Mesenteric fat pad (tissue), 1 donor: ENCODE measurements around the gene ADGRG3. TPM values are rescaled to one million over a fixed set of nuclear protein-coding genes. Genes with fewer than 3 reads are reported as not detected.
"Not testable (repeated sequence)": the region's sequence is repeated elsewhere in the genome, so short reads cannot be mapped to it uniquely, and the experiment has no call there.

Experiments used
- DNase-seq: peaks from one replicate; pipeline ENCODE4 v3.0.0-alpha.2; 2020; ENCODE audit warnings: low spot score
- total RNA-seq: library from RNA; stranded (reverse); fragmentation: NEBNext Ultra II Directional; extraction: Animal tissue kit (Norgen Biotek cat#: 25700); gene quantifications from one replicate; pipeline ENCODE4 v1.2.1, GENCODE V29; 2021
- donor health status: DM: yes; HTN: yes; CAD: no.

ADGRG3 gene
- total RNA-seq, 1 donor from 2014 or later = 13.3 TPM

DNA sequence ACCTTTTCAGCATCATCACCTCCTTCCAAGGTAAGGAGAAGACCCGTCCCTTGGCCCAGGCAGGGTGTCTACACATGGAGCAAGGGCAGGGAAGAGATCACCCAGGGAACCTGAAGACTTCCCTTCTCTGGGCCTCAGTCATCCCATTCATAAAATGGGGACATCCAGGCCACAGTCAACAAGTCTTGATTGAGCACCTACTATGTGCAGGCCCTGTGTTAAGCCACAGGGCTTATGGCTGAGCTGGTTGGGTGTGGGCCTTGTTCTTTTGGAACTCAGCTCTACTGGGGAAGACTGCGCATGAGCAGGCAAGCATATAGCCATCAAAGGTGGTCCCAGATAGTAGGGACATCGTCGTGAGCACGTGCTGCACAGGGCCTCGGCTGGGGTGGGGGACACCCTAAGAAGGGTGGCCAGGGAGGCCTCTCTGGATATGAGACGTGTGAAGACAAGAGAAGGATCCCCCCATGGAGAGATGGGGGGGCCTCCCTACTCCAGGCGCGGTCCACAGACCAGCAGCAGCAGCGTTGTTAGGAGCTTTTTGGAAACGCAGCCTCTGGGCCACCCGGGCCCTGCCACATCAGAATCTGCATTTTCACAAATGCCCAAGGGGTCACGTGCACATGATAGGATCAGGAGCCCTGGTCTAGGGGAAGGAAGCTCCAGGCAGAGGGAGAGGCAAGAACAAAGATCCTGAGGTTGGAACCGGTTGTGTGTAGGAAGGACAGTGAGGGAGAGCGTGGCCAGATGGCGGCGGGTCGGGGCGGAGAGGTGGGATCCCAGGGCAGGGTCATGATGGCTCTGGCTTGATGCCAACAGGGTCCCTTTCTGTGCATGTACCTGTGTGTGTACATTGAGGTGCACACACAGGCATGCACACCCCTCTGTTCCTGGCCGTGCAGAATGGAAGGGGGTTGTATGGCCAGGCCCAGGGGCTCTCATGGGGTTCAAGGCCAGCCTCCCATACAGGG lies 5.9 kb upstream of the ADGRG3 start:
- DNase-seq = no peak

DNA sequence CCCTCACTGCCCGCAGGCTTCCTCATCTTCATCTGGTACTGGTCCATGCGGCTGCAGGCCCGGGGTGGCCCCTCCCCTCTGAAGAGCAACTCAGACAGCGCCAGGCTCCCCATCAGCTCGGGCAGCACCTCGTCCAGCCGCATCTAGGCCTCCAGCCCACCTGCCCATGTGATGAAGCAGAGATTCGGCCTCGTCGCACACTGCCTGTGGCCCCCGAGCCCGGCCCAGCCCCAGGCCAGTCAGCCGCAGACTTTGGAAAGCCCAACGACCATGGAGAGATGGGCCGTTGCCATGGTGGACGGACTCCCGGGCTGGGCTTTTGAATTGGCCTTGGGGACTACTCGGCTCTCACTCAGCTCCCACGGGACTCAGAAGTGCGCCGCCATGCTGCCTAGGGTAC lies 4.7 kb upstream of the ADGRG3 start:
- no peak for DNase-seq

DNA sequence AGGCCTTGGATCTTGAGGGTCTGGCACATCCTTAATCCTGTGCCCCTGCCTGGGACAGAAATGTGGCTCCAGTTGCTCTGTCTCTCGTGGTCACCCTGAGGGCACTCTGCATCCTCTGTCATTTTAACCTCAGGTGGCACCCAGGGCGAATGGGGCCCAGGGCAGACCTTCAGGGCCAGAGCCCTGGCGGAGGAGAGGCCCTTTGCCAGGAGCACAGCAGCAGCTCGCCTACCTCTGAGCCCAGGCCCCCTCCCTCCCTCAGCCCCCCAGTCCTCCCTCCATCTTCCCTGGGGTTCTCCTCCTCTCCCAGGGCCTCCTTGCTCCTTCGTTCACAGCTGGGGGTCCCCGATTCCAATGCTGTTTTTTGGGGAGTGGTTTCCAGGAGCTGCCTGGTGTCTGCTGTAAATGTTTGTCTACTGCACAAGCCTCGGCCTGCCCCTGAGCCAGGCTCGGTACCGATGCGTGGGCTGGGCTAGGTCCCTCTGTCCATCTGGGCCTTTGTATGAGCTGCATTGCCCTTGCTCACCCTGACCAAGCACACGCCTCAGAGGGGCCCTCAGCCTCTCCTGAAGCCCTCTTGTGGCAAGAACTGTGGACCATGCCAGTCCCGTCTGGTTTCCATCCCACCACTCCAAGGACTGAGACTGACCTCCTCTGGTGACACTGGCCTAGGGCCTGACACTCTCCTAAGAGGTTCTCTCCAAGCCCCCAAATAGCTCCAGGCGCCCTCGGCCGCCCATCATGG lies 4.0 kb upstream of the ADGRG3 start:
- no peak for DNase-seq

DNA sequence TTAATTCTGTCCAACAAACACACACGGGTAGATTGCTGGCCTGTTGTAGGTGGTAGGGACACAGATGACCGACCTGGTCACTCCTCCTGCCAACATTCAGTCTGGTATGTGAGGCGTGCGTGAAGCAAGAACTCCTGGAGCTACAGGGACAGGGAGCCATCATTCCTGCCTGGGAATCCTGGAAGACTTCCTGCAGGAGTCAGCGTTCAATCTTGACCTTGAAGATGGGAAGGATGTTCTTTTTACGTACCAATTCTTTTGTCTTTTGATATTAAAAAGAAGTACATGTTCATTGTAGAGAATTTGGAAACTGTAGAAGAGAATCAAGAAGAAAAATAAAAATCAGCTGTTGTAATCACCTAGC lies 3.5 kb upstream of the ADGRG3 start:
- DNase-seq = no peak

DNA sequence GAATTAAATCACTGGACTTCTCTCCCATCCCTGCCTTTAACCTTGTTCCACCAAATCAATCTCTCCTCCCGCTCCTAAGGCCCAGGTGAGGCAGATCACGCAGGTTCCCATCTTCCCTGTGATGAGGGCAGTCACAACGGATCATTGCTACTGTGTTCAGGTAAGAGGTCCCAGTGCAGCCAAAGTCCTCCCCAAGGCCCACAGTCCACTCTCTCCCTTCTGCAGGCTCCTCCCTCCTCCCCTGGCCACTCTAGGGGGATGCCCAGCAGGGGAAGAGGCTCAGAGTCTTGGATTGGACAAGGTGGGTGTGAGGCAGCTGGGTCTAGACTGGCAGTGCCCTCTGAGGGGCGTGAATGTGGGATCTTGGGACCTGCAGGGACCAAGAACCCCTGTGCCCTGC lies 2.6 kb upstream of the ADGRG3 start:
- DNase-seq = no peak

DNA sequence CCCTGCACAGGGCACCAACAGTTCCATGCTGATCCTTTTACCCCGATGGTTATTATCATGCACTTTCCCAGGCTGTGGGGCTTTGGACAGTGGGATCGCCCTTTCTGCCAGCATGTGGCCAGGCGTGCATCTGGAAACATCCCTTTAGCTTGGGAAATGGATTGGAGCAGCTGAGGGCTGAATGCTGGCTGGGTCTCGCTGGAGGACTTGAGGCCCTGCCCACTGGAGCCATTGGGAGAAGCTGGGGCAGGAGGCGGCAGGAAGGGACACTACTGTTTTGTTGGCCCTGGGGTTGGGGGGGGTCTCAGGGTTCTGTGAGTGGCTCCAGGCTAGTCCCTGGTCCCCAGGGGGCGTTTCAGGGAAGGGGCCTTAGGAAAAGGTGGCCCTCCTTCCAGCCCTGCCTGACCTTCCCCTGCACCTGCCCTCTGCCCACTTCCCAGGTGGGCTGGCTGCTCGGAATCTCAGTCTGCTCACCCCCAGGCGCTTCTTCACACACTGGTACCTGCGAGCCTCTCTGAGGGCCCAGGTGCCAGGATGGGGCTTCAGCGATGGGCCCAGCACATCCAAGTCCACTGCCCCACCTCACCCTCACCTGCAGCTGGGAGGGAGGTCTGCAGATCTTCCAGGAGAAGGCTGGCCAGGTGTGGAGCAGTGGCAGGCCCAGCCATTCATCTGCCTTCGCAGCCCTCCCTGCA lies 1.6 kb upstream of the ADGRG3 start:
- DNase-seq = no peak

DNA sequence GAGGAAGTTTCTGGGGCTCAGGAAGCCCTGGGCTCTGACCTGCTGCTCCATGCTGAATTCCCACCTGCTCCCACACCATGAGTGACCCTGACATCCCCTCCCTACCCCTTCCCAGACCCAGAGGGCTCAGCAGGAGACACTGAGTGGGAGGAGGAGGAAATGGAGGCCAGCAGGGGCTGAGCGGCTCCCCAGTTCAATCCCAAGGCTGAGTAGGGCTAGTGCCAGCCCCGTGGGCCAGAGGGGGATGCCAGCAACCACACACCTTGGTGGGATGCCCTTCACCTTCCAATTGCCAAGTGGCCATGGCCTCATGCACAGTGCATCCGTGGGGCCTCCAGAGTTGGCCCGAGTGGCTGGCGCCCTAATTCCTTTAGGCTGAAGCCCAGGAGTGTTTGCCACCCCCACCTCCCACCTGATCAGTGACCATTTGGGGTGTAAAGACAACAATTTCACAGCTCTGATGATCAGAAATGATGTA lies 1.0 kb upstream of the ADGRG3 start:
- no peak for DNase-seq

DNA sequence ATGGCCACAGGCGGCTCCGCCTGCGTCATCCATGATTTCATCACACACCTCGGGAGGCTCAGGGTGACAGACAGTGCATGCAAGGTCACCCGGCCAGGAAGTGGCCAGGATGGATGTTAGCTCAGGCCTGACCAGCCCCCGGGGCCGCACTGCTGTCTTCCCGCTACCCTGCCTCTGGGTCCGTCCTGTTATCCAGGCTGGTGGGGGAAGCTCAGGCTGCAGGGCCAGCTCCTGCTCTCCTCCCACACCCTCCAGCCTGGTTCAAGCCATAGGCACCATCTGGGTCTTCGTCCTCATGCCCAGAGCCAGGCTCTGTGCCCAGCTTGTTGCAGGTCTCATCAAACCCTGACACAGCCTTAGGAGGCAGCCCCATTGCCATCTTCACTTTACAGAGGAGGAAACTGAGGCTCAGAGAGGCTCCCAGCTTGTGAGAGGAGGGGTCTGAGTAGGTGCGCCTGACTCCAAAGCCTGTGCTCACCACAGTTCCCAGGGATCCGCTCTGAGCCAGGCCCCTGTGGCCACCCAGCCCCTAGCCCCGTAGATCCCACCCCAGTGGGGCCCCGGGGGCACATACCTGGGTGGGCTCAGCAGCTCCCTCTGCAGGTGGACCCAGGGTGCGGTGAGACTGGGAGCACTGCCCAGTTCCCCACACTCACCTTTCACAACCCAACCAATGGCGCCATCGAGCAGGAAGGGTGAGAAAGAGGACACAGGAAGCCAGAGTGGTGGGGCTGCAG lies 412 bp upstream of the ADGRG3 start:
- DNase-seq = no peak

DNA sequence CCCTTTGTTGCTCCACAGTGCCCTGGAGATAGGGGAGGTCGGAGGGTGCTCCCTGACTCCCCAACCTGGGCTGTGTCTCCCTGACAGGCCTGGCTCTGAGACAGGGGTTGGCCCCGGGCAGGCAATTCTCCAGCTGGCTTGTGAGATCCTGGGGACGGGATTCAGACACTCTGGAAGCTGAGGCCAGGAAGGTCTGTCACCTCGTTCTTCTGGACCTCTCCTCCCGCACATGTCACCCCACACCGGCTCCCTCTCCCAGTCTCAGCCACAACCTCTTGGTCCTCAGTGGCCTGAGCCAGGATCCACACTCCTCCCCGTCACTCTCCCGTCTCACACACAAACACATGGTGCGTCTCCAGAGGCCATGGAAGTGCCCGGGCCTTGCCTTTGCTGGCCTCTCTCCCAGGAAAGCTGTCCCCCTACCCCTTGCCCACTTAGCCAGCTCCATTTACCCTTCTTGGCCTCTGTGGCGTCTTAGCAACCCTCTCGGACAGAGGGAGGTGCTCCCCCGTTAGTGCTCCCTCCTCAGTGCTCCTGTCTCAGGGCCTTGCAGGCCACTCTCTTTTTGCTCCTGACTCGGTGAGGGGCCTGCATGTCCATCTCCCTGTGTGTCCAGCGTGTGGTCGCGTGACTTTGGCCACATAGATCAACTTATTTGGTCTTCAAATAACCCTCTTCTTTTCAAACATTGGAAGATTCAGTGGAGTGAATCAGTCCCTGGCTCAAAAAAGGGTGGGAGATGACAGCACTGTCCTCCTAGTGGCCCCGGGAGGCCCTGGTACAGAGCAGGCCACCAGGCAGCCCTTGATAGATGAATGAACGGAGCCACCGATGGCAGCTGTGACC lies 747 bp downstream of the ADGRG3 start:
- DNase-seq = no peak

DNA sequence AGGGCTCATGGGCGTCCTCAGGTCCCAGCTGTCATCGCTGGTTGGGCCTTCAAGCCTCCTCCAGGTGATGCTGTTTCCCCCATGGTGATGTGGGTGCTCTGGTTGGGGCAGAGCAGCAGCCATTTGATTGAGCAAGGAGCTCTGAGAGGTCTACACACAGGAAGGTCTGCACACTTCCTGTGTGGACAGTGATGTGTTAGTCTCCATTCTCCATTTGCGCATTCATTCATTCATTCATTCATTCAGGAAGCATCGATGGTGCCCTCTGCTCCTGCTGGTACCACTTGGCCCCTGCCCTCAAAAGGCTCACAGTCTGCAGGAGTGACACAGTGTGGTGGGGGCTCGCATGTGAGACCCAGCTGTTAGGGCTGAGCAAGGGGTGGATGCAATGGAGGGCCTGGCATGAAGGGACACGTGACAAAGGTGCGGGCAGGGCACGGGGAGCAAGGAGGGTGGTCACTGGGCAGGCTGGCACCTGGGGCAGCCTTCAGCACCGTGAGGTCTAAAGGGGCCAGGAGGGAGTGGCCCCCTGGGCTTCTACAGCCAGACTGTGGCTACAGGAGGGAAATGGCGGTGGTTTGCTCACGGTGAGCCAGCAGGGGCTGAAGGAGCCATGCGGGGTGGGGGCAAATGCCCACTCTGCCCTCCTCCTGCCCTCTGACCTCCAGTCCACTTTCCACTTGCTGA lies 1.5 kb downstream of the ADGRG3 start:
- DNase-seq = no peak

DNA sequence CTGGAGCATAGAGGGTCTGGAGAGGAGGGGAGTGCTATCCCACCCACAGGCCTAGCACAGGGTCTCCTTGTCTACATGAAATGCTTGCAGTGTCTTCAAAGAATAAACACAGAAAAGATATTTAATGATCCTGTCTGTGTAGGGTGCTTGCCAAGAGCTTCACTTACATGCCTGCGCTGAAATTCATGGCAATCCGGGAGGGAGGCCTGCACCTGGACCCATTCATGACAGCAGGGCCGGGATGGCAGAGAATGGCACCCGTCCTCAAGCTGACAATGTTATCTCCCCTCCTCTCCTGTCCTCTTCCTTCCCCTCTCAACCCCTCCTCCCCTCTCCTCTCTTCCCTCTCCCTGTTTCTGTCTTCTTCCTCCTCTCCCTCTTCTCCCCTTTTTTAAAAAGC lies 2.1 kb downstream of the ADGRG3 start:
- no peak for DNase-seq

DNA sequence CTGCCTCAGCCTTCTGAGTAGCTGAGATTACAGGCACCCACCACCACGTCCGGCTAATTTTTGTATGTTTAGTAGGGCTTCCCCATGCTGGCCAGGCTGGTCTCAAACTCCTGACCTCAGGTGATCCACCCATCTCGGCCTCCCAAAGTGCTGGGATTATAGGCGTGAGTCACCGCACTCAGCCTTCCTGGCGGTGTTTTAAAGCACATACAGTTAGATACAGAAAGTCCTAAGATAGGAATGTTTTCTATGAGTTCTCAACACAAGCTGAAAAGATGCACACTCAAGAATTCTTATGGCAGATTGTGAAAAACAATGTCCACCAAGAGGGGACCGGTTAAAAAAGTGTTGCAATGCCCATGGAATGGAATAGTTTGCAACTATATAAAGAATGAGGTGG lies 3.3 kb downstream of the ADGRG3 start:
- DNase-seq = not testable (repeated sequence)

DNA sequence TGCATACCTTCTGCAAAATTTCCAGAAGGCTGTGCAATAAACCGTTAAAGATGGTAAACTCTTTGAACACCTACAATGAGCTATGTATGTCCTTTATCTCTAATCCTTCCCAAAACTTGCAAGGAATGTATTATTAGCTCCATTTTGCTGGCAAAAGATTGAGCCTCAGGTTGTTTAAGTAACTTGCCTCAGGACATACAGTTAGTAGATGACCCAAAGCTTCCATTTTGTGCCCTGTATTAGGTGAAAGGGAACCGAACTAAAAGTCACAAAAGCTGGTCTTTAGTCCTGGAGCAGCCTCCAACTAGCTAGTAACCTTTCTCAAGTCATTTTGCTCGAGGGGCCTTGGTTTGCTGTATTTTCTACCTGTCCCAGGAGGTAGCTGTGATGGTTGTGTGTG lies 4.3 kb downstream of the ADGRG3 start:
- no peak for DNase-seq

DNA sequence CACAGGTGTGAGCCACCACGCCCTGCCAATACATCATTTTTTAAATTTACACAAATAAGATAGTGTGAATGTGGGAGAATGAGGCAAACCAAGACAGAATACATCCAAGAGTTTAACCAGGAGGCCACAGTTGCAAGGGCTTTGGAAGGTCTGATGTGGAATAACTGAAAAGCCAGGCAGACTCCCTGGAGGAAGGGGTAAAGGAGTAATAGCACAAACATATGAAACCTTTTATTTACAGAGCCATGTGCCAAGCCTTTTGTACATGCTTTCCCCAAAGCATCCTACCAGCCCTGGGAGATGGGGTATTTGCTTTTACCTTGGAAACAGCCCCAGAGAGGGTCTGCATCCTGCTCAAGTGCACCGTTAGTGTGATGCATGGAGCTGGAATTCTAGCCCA lies 4.7 kb downstream of the ADGRG3 start:
- no peak for DNase-seq

DNA sequence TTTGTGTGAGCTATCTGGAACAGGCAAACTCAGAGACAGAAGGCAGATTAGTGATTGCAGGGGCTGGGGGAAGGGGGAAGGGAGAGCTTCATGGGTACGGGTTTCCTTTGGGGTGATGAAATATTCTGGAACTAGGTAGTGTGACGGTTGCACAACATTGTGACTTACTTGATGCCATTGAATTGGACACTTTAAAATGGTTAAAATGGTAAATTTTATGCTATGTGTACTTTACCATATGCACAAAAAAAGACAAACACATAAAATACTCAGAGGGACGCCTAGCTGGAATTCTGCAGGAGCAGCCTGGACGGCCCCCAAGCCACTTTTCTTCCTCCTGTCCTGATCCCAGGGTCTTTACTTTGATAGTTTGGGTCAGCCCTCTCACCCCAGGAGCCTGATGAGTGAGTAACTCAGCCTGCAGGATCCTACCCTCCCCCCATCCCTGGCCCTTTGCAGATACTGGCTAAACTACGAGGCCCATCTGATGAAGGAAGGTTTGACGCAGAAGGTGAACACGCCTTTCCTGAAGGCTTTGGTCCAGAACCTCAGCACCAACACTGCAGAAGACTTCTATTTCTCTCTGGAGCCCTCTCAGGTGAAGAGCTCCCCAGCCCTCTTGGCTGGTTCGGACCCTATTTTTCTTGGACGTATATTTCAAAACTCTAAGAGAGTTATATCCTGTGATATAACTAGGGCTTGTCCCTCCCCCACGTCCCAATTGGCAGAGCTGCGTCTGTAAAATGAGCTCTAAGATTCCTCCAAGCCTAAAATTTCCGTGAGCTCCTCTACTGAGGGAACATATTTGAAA lies 7.8 kb downstream of the ADGRG3 start:
- DNase-seq = no peak

DNA sequence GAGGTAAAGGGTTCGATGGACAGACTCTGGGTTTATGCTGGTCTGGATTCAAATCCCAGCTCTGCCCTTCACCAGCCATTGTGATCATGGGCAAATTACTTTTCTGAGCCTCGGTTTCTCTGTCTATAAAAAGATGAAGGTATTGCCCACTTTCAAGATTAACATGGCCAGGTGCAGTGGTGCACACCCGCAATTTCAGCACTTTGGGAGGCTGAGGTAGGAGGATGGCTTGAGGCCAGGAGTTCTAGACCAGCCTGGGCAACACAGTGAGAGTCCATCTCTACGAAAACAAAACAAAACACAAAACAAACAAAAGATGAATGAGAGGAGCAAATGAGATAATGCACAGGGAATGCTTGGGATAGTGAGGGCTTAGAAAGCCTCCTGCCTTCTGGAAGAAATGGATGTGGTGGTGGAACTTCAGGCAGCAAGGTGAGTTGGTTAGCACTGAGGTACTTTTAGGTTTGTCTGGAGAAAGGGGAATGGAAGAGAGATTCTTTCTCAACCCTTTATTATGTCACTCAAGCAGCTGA lies 8.5 kb downstream of the ADGRG3 start:
- no peak for DNase-seq

DNA sequence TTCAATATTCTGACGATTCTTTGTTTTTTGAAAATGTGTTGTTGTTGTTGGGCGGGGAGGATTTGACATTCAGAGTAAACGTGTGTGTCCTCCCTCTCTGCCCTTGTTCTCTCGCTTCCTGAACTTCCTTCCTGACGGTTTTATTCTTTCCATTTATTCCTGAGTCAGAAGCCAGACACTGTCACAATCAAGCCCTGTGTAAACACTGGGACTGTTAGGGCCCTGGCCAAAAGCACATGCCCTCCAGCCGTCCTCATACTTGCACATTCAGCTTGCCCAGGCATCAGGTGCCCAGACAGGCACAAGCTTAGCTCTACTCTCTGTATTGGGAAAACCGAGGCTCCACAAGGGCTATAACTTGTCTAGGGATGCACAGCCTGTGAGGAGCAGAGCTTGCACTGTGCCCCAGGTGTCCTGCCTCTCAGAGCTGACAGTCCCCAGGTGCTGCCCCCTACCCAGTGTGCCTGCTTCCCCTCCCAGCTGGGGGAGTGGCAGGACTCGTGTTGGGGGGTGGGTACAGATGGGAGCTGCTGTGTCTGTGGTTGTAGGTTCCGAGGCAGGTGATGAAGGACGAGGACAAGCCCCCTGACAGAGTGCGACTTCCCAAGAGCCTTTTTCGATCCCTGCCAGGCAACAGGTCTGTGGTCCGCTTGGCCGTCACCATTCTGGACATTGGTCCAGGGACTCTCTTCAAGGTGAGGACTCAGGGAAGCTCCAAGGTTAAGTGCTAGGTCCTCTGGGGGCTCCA lies 9.7 kb downstream of the ADGRG3 start:
- no peak for DNase-seq

DNA sequence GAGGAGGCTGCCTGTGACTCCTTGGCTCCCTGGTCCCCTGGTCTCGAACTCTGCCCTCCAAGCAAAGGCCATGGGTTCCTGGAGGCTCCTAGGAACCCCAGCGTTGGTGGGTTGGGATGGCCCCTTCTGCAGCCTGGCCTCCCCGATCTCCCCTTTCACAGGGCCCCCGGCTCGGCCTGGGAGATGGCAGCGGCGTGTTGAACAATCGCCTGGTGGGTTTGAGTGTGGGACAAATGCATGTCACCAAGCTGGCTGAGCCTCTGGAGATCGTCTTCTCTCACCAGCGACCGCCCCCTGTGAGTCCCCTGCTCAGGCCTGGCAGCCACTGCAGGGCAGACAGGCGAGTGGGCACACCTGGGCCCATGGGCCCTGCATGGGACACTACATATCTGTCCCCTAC lies 10.9 kb downstream of the ADGRG3 start:
- DNase-seq = no peak
